Ishikawa (cell line): ENCODE data around the gene OXSR1.

Source experiments
- CEBPB ChIP-seq: IDR thresholded peaks from 2 replicates; pipeline ENCODE4 v1.6.1; 2012
- CREB1 ChIP-seq: IDR thresholded peaks from 2 replicates; pipeline ENCODE4 v1.6.1; 2012; ENCODE audit warnings: low read depth
- EGR1 ChIP-seq: IDR thresholded peaks from 2 replicates; pipeline ENCODE4 v1.6.1; 2012
- EP300 ChIP-seq: IDR thresholded peaks from 2 replicates; pipeline ENCODE4 v1.6.1; 2012; ENCODE audit warnings: borderline replicate concordance
- FOXM1 ChIP-seq: IDR thresholded peaks from 2 replicates; pipeline ENCODE4 v1.6.1; 2012; ENCODE audit warnings: low read depth, borderline replicate concordance
- NFIC ChIP-seq: IDR thresholded peaks from 2 replicates; pipeline ENCODE4 v1.6.1; 2012
- RAD21 ChIP-seq: IDR thresholded peaks from 2 replicates; pipeline ENCODE4 v1.6.1; 2012; ENCODE audit warnings: low read depth
- TAF1 ChIP-seq: IDR thresholded peaks from 2 replicates; pipeline ENCODE4 v1.6.1; 2012; ENCODE audit warnings: low read depth, mild to moderate bottlenecking
- TCF12 ChIP-seq: IDR thresholded peaks from 2 replicates; pipeline ENCODE4 v1.6.1; 2012; ENCODE audit warnings: low read depth
- TEAD4 ChIP-seq: IDR thresholded peaks from 2 replicates; pipeline ENCODE4 v1.6.1; 2012
- USF1 ChIP-seq: IDR thresholded peaks from 2 replicates; pipeline ENCODE4 v1.6.1; 2012
- YY1 ChIP-seq: IDR thresholded peaks from 2 replicates; pipeline ENCODE4 v1.6.1; 2012; ENCODE audit warnings: low read depth
- ZBTB7A ChIP-seq: IDR thresholded peaks from 2 replicates; pipeline ENCODE4 v1.6.1; 2012; ENCODE audit warnings: low read depth
- TF ChIP-seq, protein P1 (sequence below): IDR thresholded peaks from 2 replicates; pipeline ENCODE4 v1.6.1; 2012
- TF ChIP-seq, protein P2 (sequence below): IDR thresholded peaks from 2 replicates; pipeline ENCODE4 v1.6.1; 2012; ENCODE audit warnings: low read depth, mild to moderate bottlenecking

The OXSR1 gene

GRCh38 chr3:38171622-38172021 is 6.3 kb downstream of the OXSR1 start:
- TF ChIP-seq, protein P1, sequence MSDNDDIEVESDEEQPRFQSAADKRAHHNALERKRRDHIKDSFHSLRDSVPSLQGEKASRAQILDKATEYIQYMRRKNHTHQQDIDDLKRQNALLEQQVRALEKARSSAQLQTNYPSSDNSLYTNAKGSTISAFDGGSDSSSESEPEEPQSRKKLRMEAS: no peak
- no peak for TF ChIP-seq NFIC
- no peak for TF ChIP-seq USF1
- TF ChIP-seq RAD21: no peak
- TF ChIP-seq EP300: no peak
- TF ChIP-seq ZBTB7A: no peak
- TF ChIP-seq FOXM1: no peak
- TF ChIP-seq CEBPB: no peak
- TF ChIP-seq TEAD4: no peak
- no peak for TF ChIP-seq TAF1
- TF ChIP-seq TCF12: no peak
- no peak for TF ChIP-seq YY1
- no peak for TF ChIP-seq EGR1

GRCh38 chr3:38173834-38174418 is 8.6 kb downstream of the OXSR1 start:
- TF ChIP-seq EP300 (no peak), NFIC (no peak)

- no peak for TF ChIP-seq CEBPB
- TF ChIP-seq TAF1: no peak
- TF ChIP-seq, protein P2, sequence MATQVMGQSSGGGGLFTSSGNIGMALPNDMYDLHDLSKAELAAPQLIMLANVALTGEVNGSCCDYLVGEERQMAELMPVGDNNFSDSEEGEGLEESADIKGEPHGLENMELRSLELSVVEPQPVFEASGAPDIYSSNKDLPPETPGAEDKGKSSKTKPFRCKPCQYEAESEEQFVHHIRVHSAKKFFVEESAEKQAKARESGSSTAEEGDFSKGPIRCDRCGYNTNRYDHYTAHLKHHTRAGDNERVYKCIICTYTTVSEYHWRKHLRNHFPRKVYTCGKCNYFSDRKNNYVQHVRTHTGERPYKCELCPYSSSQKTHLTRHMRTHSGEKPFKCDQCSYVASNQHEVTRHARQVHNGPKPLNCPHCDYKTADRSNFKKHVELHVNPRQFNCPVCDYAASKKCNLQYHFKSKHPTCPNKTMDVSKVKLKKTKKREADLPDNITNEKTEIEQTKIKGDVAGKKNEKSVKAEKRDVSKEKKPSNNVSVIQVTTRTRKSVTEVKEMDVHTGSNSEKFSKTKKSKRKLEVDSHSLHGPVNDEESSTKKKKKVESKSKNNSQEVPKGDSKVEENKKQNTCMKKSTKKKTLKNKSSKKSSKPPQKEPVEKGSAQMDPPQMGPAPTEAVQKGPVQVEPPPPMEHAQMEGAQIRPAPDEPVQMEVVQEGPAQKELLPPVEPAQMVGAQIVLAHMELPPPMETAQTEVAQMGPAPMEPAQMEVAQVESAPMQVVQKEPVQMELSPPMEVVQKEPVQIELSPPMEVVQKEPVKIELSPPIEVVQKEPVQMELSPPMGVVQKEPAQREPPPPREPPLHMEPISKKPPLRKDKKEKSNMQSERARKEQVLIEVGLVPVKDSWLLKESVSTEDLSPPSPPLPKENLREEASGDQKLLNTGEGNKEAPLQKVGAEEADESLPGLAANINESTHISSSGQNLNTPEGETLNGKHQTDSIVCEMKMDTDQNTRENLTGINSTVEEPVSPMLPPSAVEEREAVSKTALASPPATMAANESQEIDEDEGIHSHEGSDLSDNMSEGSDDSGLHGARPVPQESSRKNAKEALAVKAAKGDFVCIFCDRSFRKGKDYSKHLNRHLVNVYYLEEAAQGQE: no peak
- no peak for TF ChIP-seq ZBTB7A
- no peak for TF ChIP-seq TEAD4
- TF ChIP-seq TCF12: no peak
- no peak for TF ChIP-seq NFIC
- no peak for TF ChIP-seq USF1
- TF ChIP-seq EP300: no peak
- TF ChIP-seq FOXM1: no peak
- no peak for TF ChIP-seq YY1
- no peak for TF ChIP-seq RAD21
- no peak for TF ChIP-seq CREB1
- TF ChIP-seq, protein P1: no peak
- no peak for TF ChIP-seq EGR1
Observed at GRCh38 chr3:38177181-38177580, 11.8 kb downstream of the OXSR1 start.

- TF ChIP-seq CREB1 (no peak), EGR1 (no peak), USF1 (no peak), EP300 (no peak), TAF1 (no peak), ZBTB7A (no peak), TEAD4 (no peak), RAD21 (no peak), YY1 (no peak), TCF12 (no peak), NFIC (no peak), FOXM1 (no peak), CEBPB (no peak)
- TF ChIP-seq, protein P1: no peak
- TF ChIP-seq, protein P2: no peak
Observed at GRCh38 chr3:38186781-38187180, 21.4 kb downstream of the OXSR1 start.

GRCh38 chr3:38190481-38190881 is 25.1 kb downstream of the OXSR1 start:
- TF ChIP-seq EGR1 (no peak), RAD21 (no peak), FOXM1 (no peak), YY1 (no peak), EP300 (no peak), CREB1 (no peak), TEAD4 (no peak), TCF12 (no peak), CEBPB (no peak), ZBTB7A (no peak), TAF1 (no peak), NFIC (no peak), USF1 (no peak)
- TF ChIP-seq, protein P1: no peak
- TF ChIP-seq, protein P2: no peak
